ENCODE data around the gene ZRANB3. TPM values are rescaled to one million over a fixed set of nuclear protein-coding genes. Genes with fewer than 3 reads are reported as not detected.
"Not testable (repeated sequence)": the region's sequence is repeated elsewhere in the genome, so short reads cannot be mapped to it uniquely, and the experiment has no call there.

ZRANB3 gene
- total and polyA plus RNA-seq, 11 donors, result 0.69 to 4.1 (median 1.5) TPM

DNA sequence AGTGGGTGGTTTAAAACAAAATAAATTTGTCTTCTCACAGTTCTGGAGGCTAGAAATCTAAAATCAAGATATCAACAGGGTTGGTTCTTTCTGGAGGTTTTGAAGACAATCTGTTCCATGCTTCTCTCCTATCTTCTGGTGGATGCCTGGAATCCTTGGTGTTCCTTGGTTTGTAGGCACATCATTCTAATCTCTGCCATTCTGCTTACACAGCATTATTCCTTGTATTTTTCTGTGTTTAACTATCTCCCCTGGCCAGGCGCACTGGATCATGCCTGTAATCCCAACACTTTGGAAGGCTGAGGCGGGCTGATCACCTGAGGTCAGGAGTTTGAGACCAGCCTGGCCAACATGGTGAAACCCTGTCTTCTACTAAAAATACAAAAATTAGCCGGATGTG, 108.1 kb downstream of the ZRANB3 start:
- no peaks in the 10 kb centered on the region for H3K36me3 ChIP-seq
- TF ChIP-seq, protein P1, sequence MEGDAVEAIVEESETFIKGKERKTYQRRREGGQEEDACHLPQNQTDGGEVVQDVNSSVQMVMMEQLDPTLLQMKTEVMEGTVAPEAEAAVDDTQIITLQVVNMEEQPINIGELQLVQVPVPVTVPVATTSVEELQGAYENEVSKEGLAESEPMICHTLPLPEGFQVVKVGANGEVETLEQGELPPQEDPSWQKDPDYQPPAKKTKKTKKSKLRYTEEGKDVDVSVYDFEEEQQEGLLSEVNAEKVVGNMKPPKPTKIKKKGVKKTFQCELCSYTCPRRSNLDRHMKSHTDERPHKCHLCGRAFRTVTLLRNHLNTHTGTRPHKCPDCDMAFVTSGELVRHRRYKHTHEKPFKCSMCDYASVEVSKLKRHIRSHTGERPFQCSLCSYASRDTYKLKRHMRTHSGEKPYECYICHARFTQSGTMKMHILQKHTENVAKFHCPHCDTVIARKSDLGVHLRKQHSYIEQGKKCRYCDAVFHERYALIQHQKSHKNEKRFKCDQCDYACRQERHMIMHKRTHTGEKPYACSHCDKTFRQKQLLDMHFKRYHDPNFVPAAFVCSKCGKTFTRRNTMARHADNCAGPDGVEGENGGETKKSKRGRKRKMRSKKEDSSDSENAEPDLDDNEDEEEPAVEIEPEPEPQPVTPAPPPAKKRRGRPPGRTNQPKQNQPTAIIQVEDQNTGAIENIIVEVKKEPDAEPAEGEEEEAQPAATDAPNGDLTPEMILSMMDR (IDR thresholded peaks at IDR 0.05), result no peak
- peaks cover 0 to 14% (median 2%) of the 10 kb centered on the region in 12 donors for H3K9me3 ChIP-seq
- H3K4me1 ChIP-seq, result no peaks in the 10 kb centered on the region
- H3K27me3 ChIP-seq, result no peaks in the 10 kb centered on the region
- 95 to 100% (median 98%) methylated on average over 3 of the region's 3 CpGs for WGBS, 4 donors
- no peak overlapping the region for H3K27ac ChIP-seq
- DNase-seq (no peak), ATAC-seq (no peak)
- intact Hi-C loops (cut with DNase I), result no loop called here
- no peak overlapping the region for H3K4me3 ChIP-seq

DNA sequence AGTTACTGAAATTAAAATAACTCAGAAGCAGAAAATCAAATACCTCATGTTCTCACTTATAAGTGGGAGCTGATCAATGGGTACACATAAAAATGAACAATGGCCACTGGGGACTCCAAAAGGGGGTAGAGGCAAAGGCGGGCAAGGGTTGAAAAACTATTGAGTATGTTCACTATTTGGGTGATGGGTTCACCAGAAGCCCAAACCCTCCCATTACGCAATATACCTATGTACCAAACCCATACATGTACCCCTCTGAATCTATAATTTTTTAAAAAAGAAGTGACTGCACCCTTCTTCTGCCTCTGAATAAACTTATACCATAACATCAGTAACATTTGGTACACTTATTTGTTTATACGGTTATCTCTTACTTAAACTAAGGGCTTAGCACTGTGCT, 119.4 kb downstream of the ZRANB3 start:
- intact Hi-C loops (cut with DNase I), result no loop called here
- no peak for ATAC-seq
- H3K36me3 ChIP-seq, result no peaks in the 10 kb centered on the region
- H3K27me3 ChIP-seq, result no peaks in the 10 kb centered on the region
- H3K27ac ChIP-seq, result no peak overlapping the region
- TF ChIP-seq, protein P1 (IDR thresholded peaks at IDR 0.05), result no peak
- TF ChIP-seq POLR2A (IDR thresholded peaks at IDR 0.05), result no peak
- WGBS, 4 donors, result 94 to 99% (median 97%) methylated on average over 3 of the region's 3 CpGs
- no peaks in the 10 kb centered on the region for H3K4me1 ChIP-seq
- peaks cover 0 to 14% (median 0%) of the 10 kb centered on the region in 12 donors for H3K9me3 ChIP-seq
- no peak for DNase-seq
- no peak overlapping the region for H3K4me3 ChIP-seq

DNA sequence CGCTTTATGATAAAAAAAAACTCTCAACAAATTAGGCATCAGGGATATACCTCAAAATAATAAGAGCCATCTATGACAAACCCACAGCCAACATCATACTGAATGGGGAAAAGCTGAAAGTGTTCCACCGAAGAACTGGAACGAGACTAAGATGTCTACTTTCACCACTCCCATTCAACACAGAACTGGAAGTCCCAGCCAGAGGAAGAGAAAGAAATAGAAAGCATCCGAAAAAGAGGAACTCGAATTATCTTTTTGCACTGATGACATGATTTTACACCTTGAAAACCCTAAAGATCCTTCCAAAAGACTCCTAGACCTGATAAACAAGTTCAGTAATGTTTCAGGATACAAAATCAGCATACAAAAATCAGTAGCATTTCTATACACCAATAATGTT, 121.6 kb downstream of the ZRANB3 start:
- Histone ChIP-seq H3K36me3 (no peaks in the 10 kb centered on the region), H3K9me3 (peaks cover 0 to 20% (median 0%) of the 10 kb centered on the region in 12 donors), H3K27me3 (no peaks in the 10 kb centered on the region), H3K4me3 (no peak overlapping the region), H3K27ac (no peak overlapping the region), H3K4me1 (no peaks in the 10 kb centered on the region)
- intact Hi-C loops (cut with DNase I), result no loop called here
- TF ChIP-seq POLR2A (IDR thresholded peaks at IDR 0.05), result no peak
- TF ChIP-seq, protein P1 (IDR thresholded peaks at IDR 0.05), result no peak
- DNase-seq (no peak), ATAC-seq (no peak)
- 89 to 92% (median 90%) methylated on average over 5 of the region's 5 CpGs for WGBS, 4 donors

DNA sequence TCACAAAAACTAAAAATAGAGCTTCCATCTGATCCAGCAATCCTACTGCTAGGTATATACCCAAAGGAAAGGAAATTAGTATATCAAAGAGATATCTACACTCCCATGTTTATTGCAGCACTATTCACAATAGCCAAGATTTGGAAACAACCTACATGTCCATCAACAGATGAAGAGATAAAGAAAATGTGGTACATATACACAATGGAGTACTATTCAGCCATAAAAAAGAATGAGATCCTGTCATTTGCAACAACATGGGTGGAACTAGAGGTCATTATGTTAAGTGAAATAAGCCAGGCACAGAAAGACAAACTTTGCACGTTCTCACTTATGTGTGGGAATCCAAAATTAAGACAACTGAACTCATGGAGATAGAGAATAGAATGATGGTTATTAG, 134.8 kb downstream of the ZRANB3 start:
- DNase-seq; H3K4me3 ChIP-seq; H3K9me3 ChIP-seq; ATAC-seq; H3K27me3 ChIP-seq; H3K4me1 ChIP-seq; H3K36me3 ChIP-seq; H3K27ac ChIP-seq; intact Hi-C loops (cut with DNase I): not testable (repeated sequence)
- 85 to 95% (median 90%) methylated on average over 1 of the region's 1 CpG for WGBS, 4 donors

- H3K4me3 ChIP-seq, result no peak overlapping the region
- H3K36me3 ChIP-seq, result no peaks in the 10 kb centered on the region
- peaks cover 0 to 2% (median 0%) of the 10 kb centered on the region in 12 donors for H3K4me1 ChIP-seq
- no peak for ATAC-seq
- DNase-seq, result no peak
- H3K27ac ChIP-seq, result no peak overlapping the region
- intact Hi-C loops (cut with DNase I), result no loop called here
- 88 to 95% (median 91%) methylated on average over 2 of the region's 2 CpGs for WGBS, 4 donors
- TF ChIP-seq, protein P1 (IDR thresholded peaks at IDR 0.05), result no peak
- no peak for TF ChIP-seq POLR2A (IDR thresholded peaks at IDR 0.05)
- H3K27me3 ChIP-seq, result no peaks in the 10 kb centered on the region
- H3K9me3 ChIP-seq, result peaks cover 0 to 19% (median 0%) of the 10 kb centered on the region in 12 donors
Observed at GRCh38 chr2:135386993-135387392, 144.0 kb downstream of the ZRANB3 start.

All from heart left ventricle (tissue), 16 donors.